Stimulated activated CD4-positive, alpha-beta T cell treated with anti-CD3 and anti-CD28 coated beads, Interleukin-15, amount 100 ng/mL, for 24 hours (primary cell): ENCODE results near the gene MYH7.

Experiments used
- DNase-seq: peaks from one replicate; pipeline ENCODE4 v3.0.0-alpha.2; 2020

The MYH7 gene

GRCh38 chr14:23365732-23366425 is 69.6 kb downstream of the MYH7 start:
- DNase-seq, result no peak

DNA sequence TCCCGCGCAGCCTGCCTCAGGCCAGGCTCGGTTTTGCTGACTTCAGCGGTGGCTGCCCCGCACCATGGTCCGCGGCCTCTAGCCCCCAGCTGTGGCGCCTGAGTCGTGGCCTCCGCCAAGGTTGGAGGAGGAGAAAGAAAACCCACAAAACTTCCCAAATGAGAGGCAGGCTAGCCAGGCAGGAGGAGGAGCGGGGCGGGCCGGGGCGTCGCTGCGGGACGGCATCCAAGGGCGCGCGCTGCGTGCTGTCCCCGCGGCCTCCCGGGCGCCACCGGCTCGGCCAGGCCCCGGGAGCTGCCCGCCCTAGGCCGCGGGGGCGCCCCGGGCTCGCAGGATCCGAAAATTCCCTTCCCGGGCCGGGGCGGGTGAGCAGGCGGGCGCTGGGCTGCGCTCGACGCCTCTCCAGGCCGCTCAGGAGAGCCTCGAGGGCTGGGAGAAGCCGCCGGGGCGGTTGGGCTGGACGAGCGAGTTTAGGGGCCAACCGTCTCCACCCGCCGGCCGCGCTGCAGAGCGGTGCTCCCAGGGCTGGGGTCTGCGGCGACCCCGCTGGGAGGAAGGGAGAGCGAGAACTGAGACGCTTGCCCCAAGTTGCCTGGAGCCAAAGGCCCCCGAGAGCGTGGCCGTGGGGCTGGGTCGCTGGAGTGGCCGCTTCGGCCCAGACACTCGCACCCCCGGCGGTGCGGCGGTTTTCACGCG is 70.3 kb downstream of the MYH7 start, which contains the start of gene EFS:
EFS (minus strand) TSS at position 137 of the 696 bp plus-strand sequence. CDS start 147 bp downstream, outside the sequence.
- no peak for DNase-seq

DNA sequence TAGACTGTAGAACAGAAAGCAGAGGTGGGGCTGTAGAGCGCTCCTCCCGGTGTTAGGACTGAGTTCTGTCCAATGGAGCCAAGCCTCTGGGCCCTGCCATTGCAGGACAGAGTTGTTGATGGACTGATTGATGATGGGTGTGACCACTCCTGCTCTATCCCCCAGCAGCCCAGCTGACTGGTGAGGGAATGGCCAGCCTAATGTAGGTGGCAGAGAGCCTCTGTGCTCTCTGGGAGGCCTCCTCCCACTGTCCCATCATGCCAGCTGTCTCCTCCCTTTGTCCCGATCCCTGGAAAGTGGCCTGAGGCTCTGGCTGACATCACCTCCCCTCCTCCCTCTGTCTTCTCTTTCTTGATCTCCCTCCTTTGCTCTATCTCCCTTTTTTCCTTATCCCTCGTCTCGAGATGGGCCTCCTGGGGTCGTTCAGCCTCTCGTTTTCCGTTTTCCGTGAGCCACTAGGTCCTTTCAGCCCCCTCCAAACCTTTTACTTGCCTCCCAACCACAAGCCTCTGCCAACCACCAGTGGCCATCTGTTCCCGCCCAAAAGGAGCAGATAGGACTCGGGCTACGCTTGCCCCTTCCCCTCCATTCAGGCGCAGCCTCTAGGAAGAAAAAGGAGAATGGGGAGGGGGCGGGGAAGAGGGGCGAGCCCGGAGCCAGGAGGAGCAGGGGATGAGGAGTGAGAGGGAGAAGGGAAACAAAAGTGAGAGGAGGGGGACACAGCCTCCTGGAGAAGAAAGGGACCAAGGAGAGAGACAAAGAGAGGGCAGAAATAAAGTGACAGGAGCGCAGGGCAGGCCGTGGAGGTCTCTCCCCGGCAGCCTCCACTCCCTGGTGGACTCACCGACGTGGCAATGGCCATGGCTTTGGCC is 71.1 kb downstream of the MYH7 start:
- DNase-seq, result no peak
